B cell (primary cell): Measurements from ENCODE around the gene NKX6-1. TPM values are rescaled to one million over a fixed set of nuclear protein-coding genes. Genes with fewer than 3 reads are reported as not detected.

Experiments used
- ATAC-seq: fragments of 200-7000 bp; cut with Tn5 transposase; one replicate; pipeline ENCODE4 v1.10.0; 2021; ENCODE audit warnings: low read depth, mild to moderate bottlenecking, moderate number of reproducible peaks, moderate library complexity
- CTCF ChIA-PET: fragments of 350-600 bp; sonication (Branson Sonifier 250); formaldehyde crosslinking; loops from one replicate; lab custom pipeline; 2021; ENCODE audit warnings: antibody characterized with exemption, inconsistent platforms; lab: Charles Lee
- POLR2A ChIA-PET: fragments of 350-600 bp; sonication (Branson Sonifier 250); formaldehyde crosslinking; loops from one replicate; lab custom pipeline; 2021; ENCODE audit warnings: antibody characterized with exemption; lab: Charles Lee
- DNase-seq: peaks from one replicate; pipeline ENCODE4 v3.0.0; 2013
- H2AFZ ChIP-seq: 2 replicates; pipeline ENCODE4 v1.6.1; 2012; ENCODE audit warnings: mild to moderate bottlenecking, low read depth, low read length; ENCODE audit not compliant: insufficient read depth, poor library complexity, severe bottlenecking
- H3K27ac ChIP-seq, 2 donors: 1 replicate in 1 of 2; 2 replicates in 1 of 2; pipeline ENCODE4 v1.5.1; 2012 to 2013; ENCODE audit warnings: low read length in 2 of 2, mild to moderate bottlenecking in 2 of 2, moderate library complexity in 1 of 2
- H3K27me3 ChIP-seq, 4 experiments: fragments of 200-600 bp in 1 of 4; sonication (generic) in 1 of 4; replicated peaks in 1 of 4; 1 replicate in 2 of 4; 2 replicates in 2 of 4; pipeline versions ENCODE4 v1.6.1 to v1.7.0; 2013 to 2016; ENCODE audit warnings: low read length in 3 of 4, mild to moderate bottlenecking in 2 of 4, mixed read lengths in 1 of 4, moderate library complexity in 1 of 4; ENCODE audit not compliant: insufficient read depth in 4 of 4, control insufficient read depth in 3 of 4; ENCODE audit errors: control extremely low read depth in 1 of 4
- H3K36me3 ChIP-seq, 2 experiments: replicated peaks in 1 of 2; 1 replicate in 1 of 2; 2 replicates in 1 of 2; pipeline versions ENCODE4 v1.6.1 to v1.7.1; 2013; ENCODE audit warnings: low read length in 1 of 2; ENCODE audit not compliant: insufficient read depth in 2 of 2, control insufficient read depth in 1 of 2; ENCODE audit errors: control extremely low read depth in 1 of 2, extremely low read depth in 1 of 2
- H3K4me1 ChIP-seq, 2 donors: fragments of 200-600 bp in 1 of 2; sonication (generic) in 1 of 2; 1 replicate in 1 of 2; 2 replicates in 1 of 2; pipeline versions ENCODE4 v1.5.1 to v1.6.1; 2013 to 2017; ENCODE audit warnings: low read length in 2 of 2; ENCODE audit not compliant: control insufficient read depth in 2 of 2, insufficient read depth in 2 of 2
- H3K4me2 ChIP-seq: replicated peaks from 2 replicates; pipeline ENCODE3; 2012; ENCODE audit warnings: mild to moderate bottlenecking, low read depth, low read length; ENCODE audit not compliant: poor library complexity, severe bottlenecking
- H3K4me3 ChIP-seq, 5 experiments: fragments of 200-600 bp in 1 of 5; sonication (generic) in 1 of 5; 1 replicate in 3 of 5; 2 replicates in 2 of 5; pipeline versions ENCODE4 v1.5.1 to v1.7.0; 2011 to 2016; ENCODE audit warnings: low read length in 4 of 5, mild to moderate bottlenecking in 4 of 5, low read depth in 2 of 5, control low read depth in 1 of 5, moderate library complexity in 1 of 5; ENCODE audit not compliant: insufficient read depth in 1 of 5; ENCODE audit errors: control extremely low read depth in 1 of 5, extremely low read depth in 1 of 5
- H3K79me2 ChIP-seq: fragments of 200-600 bp; sonication (generic); one replicate; pipeline ENCODE4 v1.6.0; 2016; ENCODE audit warnings: low read length; ENCODE audit not compliant: control insufficient read depth, insufficient read depth
- H3K9ac ChIP-seq: fragments of 200-600 bp; sonication (generic); 2 replicates; pipeline ENCODE4 v1.6.1; 2017; ENCODE audit warnings: mild to moderate bottlenecking, low read length, moderate library complexity
- H3K9me3 ChIP-seq, 3 donors: one replicate each; pipeline versions ENCODE4 v1.6.1 to v1.7.1; 2013; ENCODE audit warnings: low read length in 2 of 3; ENCODE audit not compliant: control insufficient read depth in 2 of 3, insufficient read depth in 1 of 3; ENCODE audit errors: control extremely low read depth in 1 of 3
- H4K20me1 ChIP-seq: 2 replicates; pipeline ENCODE4 v1.6.0; 2012; ENCODE audit warnings: mild to moderate bottlenecking, low read length; ENCODE audit not compliant: insufficient read depth, control insufficient read depth, poor library complexity, severe bottlenecking
- H3K27ac Mint-ChIP-seq: one replicate; pipeline ENCODE4 v1.8.0; 2021; ENCODE audit warnings: mixed read lengths
- H3K27me3 Mint-ChIP-seq: one replicate; pipeline ENCODE4 v1.8.0; 2021; ENCODE audit warnings: mixed read lengths
- H3K4me1 Mint-ChIP-seq: one replicate; pipeline ENCODE4 v1.8.0; 2021; ENCODE audit warnings: mixed read lengths
- H3K4me3 Mint-ChIP-seq: one replicate; pipeline ENCODE4 v1.8.0; 2021; ENCODE audit warnings: mixed read lengths
- H3K9me3 Mint-ChIP-seq: one replicate; pipeline ENCODE4 v1.8.0; 2022; ENCODE audit warnings: mixed read lengths; ENCODE audit not compliant: insufficient read depth
- EZH2 ChIP-seq: IDR thresholded peaks from 2 replicates; pipeline ENCODE4 v1.6.1; 2012; ENCODE audit warnings: borderline replicate concordance, low read depth, mild to moderate bottlenecking, moderate library complexity, low read length; ENCODE audit not compliant: insufficient read depth, poor library complexity, severe bottlenecking
- WGBS: methylation state at CpG from one replicate; pipeline ENCODE4 v1.1.5; 2013; ENCODE audit warnings: missing lambda C conversion rate; ENCODE audit not compliant: insufficient coverage; 5-methylcytosine and 5-hydroxymethylcytosine counted together
- intact Hi-C: fragments of 100-400 bp; cut with micrococcal nuclease; formaldehyde crosslinking; loops from one replicate; pipeline ENCODE4 v1.10.0; 2022
- polyA plus RNA-seq: library from polyadenylated mRNA; depleted of rRNA; stranded (reverse); fragments of >200 nt; gene quantifications from 2 replicates; pipeline ENCODE4 v1.2.3, GENCODE V29; 2012
- total RNA-seq, 2 donors: library from RNA; stranded (reverse); fragments of 120-200 nt in 1 of 2; gene quantifications; 1 replicate in 1 of 2; 2 replicates in 1 of 2; pipeline versions ENCODE4 v1.2.3 to v1.2.4, GENCODE V29; 2013 to 2022
- TF ChIP-seq, protein P1 (sequence below): fragments of 200-600 bp; IDR thresholded peaks from one replicate; pipeline ENCODE4 v1.8.0; 2022; ENCODE audit warnings: antibody characterized with exemption, mild to moderate bottlenecking

The NKX6-1 gene
- total and polyA plus RNA-seq, 2 donors (not counting 1 experiment from before 2014, with no cell fraction given) = not detected

- Histone ChIP-seq H3K4me3 (no peak overlapping the region), H3K4me1 (peaks cover 4 to 7% of the 10 kb centered on the region in 2 donors), H3K4me2 (no peak overlapping the region), H4K20me1 (no peaks in the 10 kb centered on the region), H3K36me3 (no peaks in the 10 kb centered on the region), H3K27ac (no peak overlapping the region), H2AFZ (no peak overlapping the region), H3K27me3 (peaks cover 0 to 72% (median 41%) of the 10 kb centered on the region in 4 experiments), H3K9me3 (peaks cover 0 to 36% (median 3%) of the 10 kb centered on the region in 3 donors), H3K79me2 (no peaks in the 10 kb centered on the region), H3K9ac (no peak overlapping the region)
- CTCF ChIA-PET = no interaction called here
- no peak for DNase-seq
- POLR2A ChIA-PET = no interaction called here
- Mint-ChIP-seq H3K4me3 (no peak overlapping the region), H3K9me3 (peaks cover 4% of the 10 kb centered on the region), H3K27me3 (peaks cover 78% of the 10 kb centered on the region), H3K4me1 (peaks cover 3% of the 10 kb centered on the region), H3K27ac (no peak overlapping the region)
- TF ChIP-seq, protein P1, sequence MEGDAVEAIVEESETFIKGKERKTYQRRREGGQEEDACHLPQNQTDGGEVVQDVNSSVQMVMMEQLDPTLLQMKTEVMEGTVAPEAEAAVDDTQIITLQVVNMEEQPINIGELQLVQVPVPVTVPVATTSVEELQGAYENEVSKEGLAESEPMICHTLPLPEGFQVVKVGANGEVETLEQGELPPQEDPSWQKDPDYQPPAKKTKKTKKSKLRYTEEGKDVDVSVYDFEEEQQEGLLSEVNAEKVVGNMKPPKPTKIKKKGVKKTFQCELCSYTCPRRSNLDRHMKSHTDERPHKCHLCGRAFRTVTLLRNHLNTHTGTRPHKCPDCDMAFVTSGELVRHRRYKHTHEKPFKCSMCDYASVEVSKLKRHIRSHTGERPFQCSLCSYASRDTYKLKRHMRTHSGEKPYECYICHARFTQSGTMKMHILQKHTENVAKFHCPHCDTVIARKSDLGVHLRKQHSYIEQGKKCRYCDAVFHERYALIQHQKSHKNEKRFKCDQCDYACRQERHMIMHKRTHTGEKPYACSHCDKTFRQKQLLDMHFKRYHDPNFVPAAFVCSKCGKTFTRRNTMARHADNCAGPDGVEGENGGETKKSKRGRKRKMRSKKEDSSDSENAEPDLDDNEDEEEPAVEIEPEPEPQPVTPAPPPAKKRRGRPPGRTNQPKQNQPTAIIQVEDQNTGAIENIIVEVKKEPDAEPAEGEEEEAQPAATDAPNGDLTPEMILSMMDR = no peak
- no peak for TF ChIP-seq EZH2
- 14% methylated on average over 2 of the region's 4 CpGs for WGBS
- no peak for ATAC-seq
- intact Hi-C loops = no loop called here
These were observed 14.9 kb downstream of the NKX6-1 start for GRCh38 chr4:84484236-84484635.

- Mint-ChIP-seq H3K27ac (no peak overlapping the region), H3K9me3 (peaks cover 4% of the 10 kb centered on the region), H3K27me3 (peaks cover 78% of the 10 kb centered on the region), H3K4me1 (peaks cover 3% of the 10 kb centered on the region), H3K4me3 (no peak overlapping the region)
- Histone ChIP-seq H3K27ac (no peak overlapping the region), H3K4me1 (peaks cover 4 to 7% of the 10 kb centered on the region in 2 donors), H2AFZ (no peak overlapping the region), H3K4me2 (no peak overlapping the region), H3K4me3 (no peak overlapping the region), H3K36me3 (no peaks in the 10 kb centered on the region), H3K27me3 (peaks cover 0 to 67% (median 38%) of the 10 kb centered on the region in 4 experiments), H3K9ac (no peak overlapping the region), H3K9me3 (peaks cover 0 to 36% (median 3%) of the 10 kb centered on the region in 3 donors), H4K20me1 (no peaks in the 10 kb centered on the region), H3K79me2 (no peaks in the 10 kb centered on the region)
- ATAC-seq = no peak
- CTCF ChIA-PET = no interaction called here
- whole genome bisulfite sequencing = 21% methylated on average over 20 of the region's 20 CpGs
- TF ChIP-seq, protein P1 = no peak
- no peak for TF ChIP-seq EZH2
- POLR2A ChIA-PET = no interaction called here
- intact Hi-C loops = no loop called here
- DNase-seq = no peak
These were observed 15.4 kb downstream of the NKX6-1 start for GRCh38 chr4:84483688-84484087.
